ENCODE measurements around the gene PTPN3. TPM values are rescaled to one million over a fixed set of nuclear protein-coding genes. Genes with fewer than 3 reads are reported as not detected.
A peak's percentile ranks its signal among the peaks of the same experiment; 100 is the strongest.

PTPN3 gene
- polyA plus RNA-seq, 3 donors, result not detected

GRCh38 chr9:109459423-109459822 lies 38.7 kb downstream of the PTPN3 start:
- Histone ChIP-seq H3K4me2 (replicated peaks; ENCODE audit: extremely low read depth, low read length, poor library complexity, severe bottlenecking) (no peak overlapping the region), H3K79me2 (ENCODE audit: insufficient read depth, low read length) (no peaks in the 10 kb centered on the region), H3K4me1 (ENCODE audit: control insufficient read depth in 1 of 2, insufficient read depth in 2 of 2, low read length in 2 of 2) (no peaks in the 10 kb centered on the region), H3K9ac (ENCODE audit: insufficient read depth, low read length, poor library complexity, severe bottlenecking) (no peak overlapping the region), H3K36me3 (replicated peaks in 1 of 2; ENCODE audit: control insufficient read depth in 1 of 2, insufficient read depth in 2 of 2, low read length in 2 of 2) (no peaks in the 10 kb centered on the region), H3K27me3 (ENCODE audit: control insufficient read depth in 2 of 2, insufficient read depth in 2 of 2, low read length in 2 of 2) (peaks cover 65 to 94% of the 10 kb centered on the region in 2 donors), H3K27ac (ENCODE audit: low read depth in 1 of 2, low read length in 2 of 2) (no peak overlapping the region), H3K4me3 (replicated peaks in 1 of 3; ENCODE audit: low read depth in 2 of 3, low read length in 3 of 3) (no peak overlapping the region), H3K9me3 (replicated peaks in 1 of 2; ENCODE audit: control insufficient read depth in 1 of 2, insufficient read depth in 1 of 2, low read length in 2 of 2) (peaks cover 0 to 4% of the 10 kb centered on the region in 2 donors), H2AFZ (ENCODE audit: insufficient read depth, low read depth, low read length, poor library complexity, severe bottlenecking) (no peak overlapping the region), H4K20me1 (ENCODE audit: insufficient read depth, low read length) (no peaks in the 10 kb centered on the region)
- Mint-ChIP-seq H3K36me3 (no peaks in the 10 kb centered on the region), H3K27ac (no peak overlapping the region), H3K4me3 (peak overlapping the region in 1 of 2 donors; percentile 37), H3K4me1 (no peaks in the 10 kb centered on the region), H3K9me3 (peaks cover 0 to 3% (median 0%) of the 10 kb centered on the region in 7 donors), H3K27me3 (ENCODE audit: low read depth in 3 of 3) (peaks cover 76 to 92% (median 83%) of the 10 kb centered on the region in 3 donors)
- 84% methylated on average over 4 of the region's 4 CpGs for WGBS (ENCODE audit: insufficient coverage)
- DNase-seq, result no peak
- intact Hi-C loops (cut with micrococcal nuclease), result no loop called here
- TF ChIP-seq, protein P1, sequence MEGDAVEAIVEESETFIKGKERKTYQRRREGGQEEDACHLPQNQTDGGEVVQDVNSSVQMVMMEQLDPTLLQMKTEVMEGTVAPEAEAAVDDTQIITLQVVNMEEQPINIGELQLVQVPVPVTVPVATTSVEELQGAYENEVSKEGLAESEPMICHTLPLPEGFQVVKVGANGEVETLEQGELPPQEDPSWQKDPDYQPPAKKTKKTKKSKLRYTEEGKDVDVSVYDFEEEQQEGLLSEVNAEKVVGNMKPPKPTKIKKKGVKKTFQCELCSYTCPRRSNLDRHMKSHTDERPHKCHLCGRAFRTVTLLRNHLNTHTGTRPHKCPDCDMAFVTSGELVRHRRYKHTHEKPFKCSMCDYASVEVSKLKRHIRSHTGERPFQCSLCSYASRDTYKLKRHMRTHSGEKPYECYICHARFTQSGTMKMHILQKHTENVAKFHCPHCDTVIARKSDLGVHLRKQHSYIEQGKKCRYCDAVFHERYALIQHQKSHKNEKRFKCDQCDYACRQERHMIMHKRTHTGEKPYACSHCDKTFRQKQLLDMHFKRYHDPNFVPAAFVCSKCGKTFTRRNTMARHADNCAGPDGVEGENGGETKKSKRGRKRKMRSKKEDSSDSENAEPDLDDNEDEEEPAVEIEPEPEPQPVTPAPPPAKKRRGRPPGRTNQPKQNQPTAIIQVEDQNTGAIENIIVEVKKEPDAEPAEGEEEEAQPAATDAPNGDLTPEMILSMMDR (IDR thresholded peaks at IDR 0.05), result no peak

GRCh38 chr9:109458453-109459211 lies 39.5 kb downstream of the PTPN3 start:
- Histone ChIP-seq H4K20me1 (ENCODE audit: insufficient read depth, low read length) (no peaks in the 10 kb centered on the region), H3K4me3 (replicated peaks in 1 of 3; ENCODE audit: low read depth in 2 of 3, low read length in 3 of 3) (no peak overlapping the region), H3K27ac (ENCODE audit: low read depth in 1 of 2, low read length in 2 of 2) (no peak overlapping the region), H3K9ac (ENCODE audit: insufficient read depth, low read length, poor library complexity, severe bottlenecking) (no peak overlapping the region), H3K4me2 (replicated peaks; ENCODE audit: extremely low read depth, low read length, poor library complexity, severe bottlenecking) (no peak overlapping the region), H3K9me3 (replicated peaks in 1 of 2; ENCODE audit: control insufficient read depth in 1 of 2, insufficient read depth in 1 of 2, low read length in 2 of 2) (peaks cover 0 to 4% of the 10 kb centered on the region in 2 donors), H3K27me3 (ENCODE audit: control insufficient read depth in 2 of 2, insufficient read depth in 2 of 2, low read length in 2 of 2) (peaks cover 63 to 94% of the 10 kb centered on the region in 2 donors), H3K4me1 (ENCODE audit: control insufficient read depth in 1 of 2, insufficient read depth in 2 of 2, low read length in 2 of 2) (no peaks in the 10 kb centered on the region), H2AFZ (ENCODE audit: insufficient read depth, low read depth, low read length, poor library complexity, severe bottlenecking) (no peak overlapping the region), H3K79me2 (ENCODE audit: insufficient read depth, low read length) (no peaks in the 10 kb centered on the region), H3K36me3 (replicated peaks in 1 of 2; ENCODE audit: control insufficient read depth in 1 of 2, insufficient read depth in 2 of 2, low read length in 2 of 2) (no peaks in the 10 kb centered on the region)
- Mint-ChIP-seq H3K4me3 (peak overlapping the region in 1 of 2 donors; percentile 52), H3K9me3 (peaks cover 0 to 3% (median 0%) of the 10 kb centered on the region in 7 donors), H3K4me1 (no peaks in the 10 kb centered on the region), H3K27me3 (ENCODE audit: low read depth in 3 of 3) (peaks cover 78 to 92% (median 85%) of the 10 kb centered on the region in 3 donors), H3K27ac (no peak overlapping the region), H3K36me3 (no peaks in the 10 kb centered on the region)
- no peak for DNase-seq
- TF ChIP-seq, protein P1 (IDR thresholded peaks at IDR 0.05), result no peak
- WGBS (ENCODE audit: insufficient coverage), result 65% methylated on average over 5 of the region's 8 CpGs
- intact Hi-C loops (cut with micrococcal nuclease), result no loop called here

Measured in CD14-positive monocyte (primary cell).